Pancreas (tissue), 10 donors: ENCODE measurements around the gene VCP. TPM values are rescaled to one million over a fixed set of nuclear protein-coding genes. Genes with fewer than 3 reads are reported as not detected.
A peak's percentile ranks its signal among the peaks of the same experiment; 100 is the strongest.

ENCODE experiments used
- ATAC-seq, 4 donors: fragments of 200-7000 bp; cut with Tn5 transposase; one replicate each; pipeline versions ENCODE4 v1.8.0 to v1.9.1; 2020; ENCODE audit warnings: mild to moderate bottlenecking in 4 of 4, moderate library complexity in 4 of 4
- DNase-seq, 6 donors: peaks; one replicate each; pipeline ENCODE4 v3.0.0-alpha.2; 2020
- FAIRE-seq: peaks from 2 replicates; lab custom pipeline; 2012; peaks lifted over from hg19 to GRCh38; lab: Jason Lieb, UNC
- H3K27ac ChIP-seq, 4 donors: fragments of 200-600 bp; sonication (generic); 1 replicate in 3 of 4; 2 replicates in 1 of 4; pipeline versions ENCODE4 v1.5.0 to v1.8.0; 2020
- H3K27me3 ChIP-seq, 4 donors: fragments of 200-600 bp; one replicate each; pipeline ENCODE4 v1.8.0; 2021
- H3K36me3 ChIP-seq, 3 donors: fragments of 200-600 bp; sonication (generic) in 1 of 3; one replicate each; pipeline versions ENCODE4 v1.5.0 to v1.8.0; 2020 to 2021
- H3K4me1 ChIP-seq, 3 donors: fragments of 200-600 bp; one replicate each; pipeline ENCODE4 v1.8.0; 2021
- H3K4me3 ChIP-seq, 4 donors: fragments of 200-600 bp; sonication (generic) in 2 of 4; one replicate each; pipeline versions ENCODE4 v1.5.0 to v1.8.0; 2020 to 2021
- H3K9me3 ChIP-seq, 4 donors: fragments of 200-600 bp; one replicate each; pipeline ENCODE4 v1.8.0; 2021
- WGBS, 2 donors: extraction: QIAGEN DNeasy Blood & Tissue Kit; methylation state at CpG; one replicate each; pipeline ENCODE4 v1.1.7; 2013; 5-methylcytosine and 5-hydroxymethylcytosine counted together
- intact Hi-C, 3 donors: fragments of 100-400 bp; cut with DNase I; formaldehyde crosslinking; loops; one replicate each; pipeline versions ENCODE4 v1.11.1 to v1.14.2; 2022
- polyA plus RNA-seq, 2 donors: library from polyadenylated mRNA; stranded (reverse); fragments of 200-250 nt; gene quantifications; one replicate each; pipeline ENCODE4 v1.2.3, GENCODE V29; 2013
- total RNA-seq, 6 donors: library from RNA; stranded (reverse); fragmentation: NEBNext Ultra II Directional in 4 of 6; extraction: Animal tissue kit (Norgen Biotek cat#: 25700) in 4 of 6; gene quantifications; one replicate each; pipeline versions ENCODE4 v1.2.1 to v1.2.4, GENCODE V29; 2021 to 2023
- TF ChIP-seq, protein P1 (sequence below), 4 donors: fragments of 200-600 bp; sonication (generic) in 3 of 4; IDR thresholded peaks; one replicate each; pipeline versions ENCODE4 v1.5.0 to v1.8.0; 2021; ENCODE audit warnings: antibody characterized with exemption in 4 of 4
- donor health status: healthy with polysubstance abuse.
- donor health status: DM: no; HTN: no; CAD: no; lungs with moderate emphysema.
- donor health status: DM: no; HTN: no; CAD: no.
- donor health status: control.
- donor health status: control.
- donor health status: Bipolar disorder and iron deficiency.
- donor health status: DM: yes; HTN: yes; CAD: no.
- donor health status: DM: no; HTN: no; CAD: no.
- donor health status: DM: no; HTN: no; CAD: no.
- donor health status: DM: yes; HTN: yes; CAD: no.

Gene VCP
- total and polyA plus RNA-seq, 8 donors: 32.5 to 104 (median 57.3) TPM

DNA sequence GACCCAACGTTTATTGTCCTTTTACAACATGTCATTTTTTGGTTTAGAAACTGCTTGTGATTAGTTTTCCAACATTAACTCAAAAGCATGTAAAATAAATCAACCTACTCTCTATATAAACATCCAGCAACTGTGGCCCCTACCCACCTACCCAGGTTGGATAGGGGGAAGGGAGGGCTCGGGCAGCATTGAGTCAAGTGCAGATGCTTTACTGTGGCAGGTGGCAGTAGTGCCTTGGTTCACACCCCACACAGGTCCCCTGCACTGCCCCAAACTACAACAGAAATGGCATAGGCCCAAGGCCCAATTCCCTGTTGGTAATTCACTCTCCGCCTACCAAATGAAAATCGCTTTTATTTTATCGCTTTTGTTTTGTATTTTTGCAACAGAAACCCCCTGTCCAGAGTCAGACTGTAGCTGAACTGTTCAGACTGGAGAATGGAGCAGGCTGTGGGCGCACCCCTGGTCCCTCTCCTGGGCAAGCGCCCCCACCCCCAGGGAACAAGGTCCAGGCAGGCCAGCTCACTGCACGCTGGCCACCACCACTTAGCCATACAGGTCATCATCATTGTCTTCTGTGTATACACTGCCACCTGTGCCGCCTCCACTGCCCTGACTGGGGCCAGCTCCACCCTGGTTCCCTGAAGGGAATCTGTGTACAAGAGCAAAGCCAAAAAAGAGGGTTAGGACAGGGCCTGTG, 15.7 kb downstream of the VCP start:
- ATAC-seq: peak in 1 of 4 donors; percentile 13
- no peaks in the 10 kb centered on the region for H3K4me1 ChIP-seq
- no peak for FAIRE-seq
- no peak overlapping the region for H3K27ac ChIP-seq
- WGBS, 2 donors: 89 to 91% methylated on average over 9 of the region's 9 CpGs
- H3K4me3 ChIP-seq: no peak overlapping the region
- no peaks in the 10 kb centered on the region for H3K27me3 ChIP-seq
- H3K36me3 ChIP-seq: peaks cover 12 to 75% (median 54%) of the 10 kb centered on the region in 3 donors
- no peaks in the 10 kb centered on the region for H3K9me3 ChIP-seq
- intact Hi-C loops: no loop called here
- DNase-seq: no peak
- TF ChIP-seq, protein P1, sequence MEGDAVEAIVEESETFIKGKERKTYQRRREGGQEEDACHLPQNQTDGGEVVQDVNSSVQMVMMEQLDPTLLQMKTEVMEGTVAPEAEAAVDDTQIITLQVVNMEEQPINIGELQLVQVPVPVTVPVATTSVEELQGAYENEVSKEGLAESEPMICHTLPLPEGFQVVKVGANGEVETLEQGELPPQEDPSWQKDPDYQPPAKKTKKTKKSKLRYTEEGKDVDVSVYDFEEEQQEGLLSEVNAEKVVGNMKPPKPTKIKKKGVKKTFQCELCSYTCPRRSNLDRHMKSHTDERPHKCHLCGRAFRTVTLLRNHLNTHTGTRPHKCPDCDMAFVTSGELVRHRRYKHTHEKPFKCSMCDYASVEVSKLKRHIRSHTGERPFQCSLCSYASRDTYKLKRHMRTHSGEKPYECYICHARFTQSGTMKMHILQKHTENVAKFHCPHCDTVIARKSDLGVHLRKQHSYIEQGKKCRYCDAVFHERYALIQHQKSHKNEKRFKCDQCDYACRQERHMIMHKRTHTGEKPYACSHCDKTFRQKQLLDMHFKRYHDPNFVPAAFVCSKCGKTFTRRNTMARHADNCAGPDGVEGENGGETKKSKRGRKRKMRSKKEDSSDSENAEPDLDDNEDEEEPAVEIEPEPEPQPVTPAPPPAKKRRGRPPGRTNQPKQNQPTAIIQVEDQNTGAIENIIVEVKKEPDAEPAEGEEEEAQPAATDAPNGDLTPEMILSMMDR (IDR thresholded peaks at IDR 0.05): no peak

DNA sequence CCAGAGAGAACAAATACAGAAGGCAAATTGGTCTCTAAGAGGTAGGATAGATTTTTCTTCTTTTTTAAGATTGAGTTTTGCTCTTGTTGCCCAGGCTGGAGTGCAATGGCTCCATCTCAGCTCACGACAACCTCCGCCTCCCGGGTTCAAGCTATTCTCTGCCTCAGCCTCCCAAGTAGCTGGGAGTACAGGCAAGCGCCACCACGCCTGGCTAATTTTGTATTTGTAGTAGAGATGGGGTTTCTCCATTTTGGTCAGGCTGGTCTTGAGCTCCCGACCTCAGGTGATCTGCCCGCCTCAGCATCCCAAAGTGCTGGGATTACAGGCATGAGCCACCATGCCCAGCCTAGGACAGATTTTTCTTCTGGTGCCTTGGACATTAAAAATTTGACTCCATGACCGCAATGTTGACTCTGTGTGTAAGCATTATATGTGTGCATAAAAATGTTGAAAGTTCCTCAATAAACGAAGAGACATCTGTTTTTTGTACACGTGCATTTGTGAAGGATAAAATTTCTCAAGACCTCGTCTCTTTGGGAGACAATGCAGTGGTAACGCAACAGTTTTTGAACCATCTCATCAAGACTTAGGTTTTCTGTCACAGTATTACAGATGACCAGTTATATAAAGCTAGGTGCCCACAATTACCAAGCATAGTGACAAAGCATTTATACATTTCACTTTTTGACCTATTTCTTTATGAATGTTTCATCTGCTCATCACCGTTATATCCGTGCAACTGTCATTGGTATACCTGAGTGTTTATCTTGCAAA, 17.4 kb downstream of the VCP start:
- no peaks in the 10 kb centered on the region for H3K9me3 ChIP-seq
- intact Hi-C loops: no loop called here
- no peak overlapping the region for H3K4me3 ChIP-seq
- ATAC-seq: no peak
- FAIRE-seq: no peak
- TF ChIP-seq, protein P1 (IDR thresholded peaks at IDR 0.05): no peak
- H3K36me3 ChIP-seq: peaks cover 11 to 58% (median 37%) of the 10 kb centered on the region in 3 donors
- 96 to 99% methylated on average over 14 of the region's 14 CpGs for WGBS, 2 donors
- no peak for DNase-seq
- no peaks in the 10 kb centered on the region for H3K27me3 ChIP-seq
- no peaks in the 10 kb centered on the region for H3K4me1 ChIP-seq
- H3K27ac ChIP-seq: no peak overlapping the region

DNA sequence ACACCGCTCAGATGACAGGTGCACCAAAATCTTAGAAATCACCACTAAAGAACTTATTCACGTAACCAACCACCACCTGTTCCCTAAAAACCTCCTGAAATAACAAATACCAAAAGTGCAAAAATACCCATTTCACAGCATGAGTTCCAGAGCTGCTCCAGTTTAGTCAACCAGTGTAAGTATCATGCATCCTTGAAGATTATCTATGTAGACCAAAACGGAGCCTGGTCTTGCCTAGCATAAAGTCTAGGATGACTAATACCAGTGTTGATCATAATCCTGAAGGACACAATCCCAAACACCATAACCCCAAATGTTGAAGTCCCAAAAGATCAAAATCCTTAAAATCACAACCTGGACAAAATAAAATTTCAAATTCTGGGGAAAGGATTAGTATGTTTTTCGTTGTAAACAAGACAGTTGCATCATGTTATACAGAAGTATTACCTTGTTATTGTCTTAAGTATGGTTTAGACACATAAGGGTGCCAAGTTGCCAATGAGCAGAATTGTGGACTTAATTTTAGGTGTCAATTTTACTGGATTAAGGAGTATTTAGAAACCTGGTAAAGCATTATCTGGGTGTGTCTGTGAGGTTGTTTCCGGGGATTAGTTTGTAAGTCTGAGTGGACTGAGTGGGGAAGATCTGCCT, 18.1 kb downstream of the VCP start:
- Histone ChIP-seq H3K36me3 (peaks cover 11 to 51% (median 30%) of the 10 kb centered on the region in 3 donors), H3K9me3 (no peaks in the 10 kb centered on the region), H3K27me3 (no peaks in the 10 kb centered on the region), H3K27ac (no peak overlapping the region), H3K4me3 (no peak overlapping the region), H3K4me1 (no peaks in the 10 kb centered on the region)
- no peak for DNase-seq
- 47 to 66% methylated on average over 5 of the region's 5 CpGs for WGBS, 2 donors
- intact Hi-C loops: no loop called here
- no peak for FAIRE-seq
- TF ChIP-seq, protein P1 (IDR thresholded peaks at IDR 0.05): no peak
- ATAC-seq: no peak

DNA sequence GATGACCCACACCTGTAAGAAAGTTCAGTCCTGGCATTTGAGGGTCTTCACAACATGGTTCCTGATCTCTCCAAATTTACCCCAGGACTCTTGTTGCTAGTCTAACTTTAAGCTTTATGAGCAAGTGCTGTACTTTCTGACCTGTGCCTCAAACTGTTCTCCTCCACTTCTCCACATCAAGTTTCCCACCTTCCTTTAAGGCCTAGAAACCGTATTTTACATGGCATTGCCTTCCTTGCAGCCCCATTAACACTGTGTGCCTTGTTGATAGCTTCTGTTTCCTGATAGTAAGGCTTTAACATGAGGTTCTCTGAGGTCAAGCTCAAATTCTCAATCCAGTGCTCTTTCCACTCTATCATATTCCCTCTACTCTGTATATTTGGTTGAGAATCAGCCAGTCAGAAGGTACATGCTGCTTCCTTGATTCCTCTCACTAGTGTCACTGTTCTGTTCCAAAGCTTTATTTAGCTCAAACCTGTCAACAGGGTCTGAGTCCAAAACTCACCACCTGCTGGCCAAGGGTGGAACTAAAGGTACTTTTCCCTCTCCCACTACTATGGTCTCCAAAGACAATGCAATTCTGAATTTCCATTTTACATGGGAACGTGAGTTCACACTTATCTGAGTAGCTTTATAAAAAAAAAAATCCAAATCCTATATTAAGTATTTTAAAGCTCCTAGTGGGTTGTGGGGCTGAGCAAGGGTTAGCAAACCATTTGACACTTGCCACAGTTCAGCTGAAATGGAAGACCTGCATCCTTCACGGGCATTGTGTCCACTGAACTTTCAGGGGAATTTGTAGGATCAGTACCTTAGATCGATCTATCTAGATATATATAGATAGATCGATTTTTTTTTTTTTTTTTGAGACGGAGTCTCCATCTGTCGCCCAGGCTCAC, 21.1 kb downstream of the VCP start:
- Histone ChIP-seq H3K36me3 (peaks cover 0 to 21% (median 3%) of the 10 kb centered on the region in 3 donors), H3K27ac (no peak overlapping the region), H3K4me1 (no peaks in the 10 kb centered on the region), H3K9me3 (no peaks in the 10 kb centered on the region), H3K4me3 (no peak overlapping the region), H3K27me3 (no peaks in the 10 kb centered on the region)
- intact Hi-C loops: no loop called here
- TF ChIP-seq, protein P1 (IDR thresholded peaks at IDR 0.05): peak; percentile 30 to 53 (median 40)
- FAIRE-seq: no peak
- WGBS, 2 donors: 69 to 76% methylated on average over 5 to 7 of the region's 7 CpGs
- peak; percentile 57 to 87 (median 84) for ATAC-seq
- peak in 2 of 6 donors; percentile 36 to 56 for DNase-seq
